ENCODE results near the gene DYSF. TPM values are rescaled to one million over a fixed set of nuclear protein-coding genes. Genes with fewer than 3 reads are reported as not detected.

The DYSF gene
- total RNA-seq, 1 donor from 2014 or later, result 37.7 TPM

DNA sequence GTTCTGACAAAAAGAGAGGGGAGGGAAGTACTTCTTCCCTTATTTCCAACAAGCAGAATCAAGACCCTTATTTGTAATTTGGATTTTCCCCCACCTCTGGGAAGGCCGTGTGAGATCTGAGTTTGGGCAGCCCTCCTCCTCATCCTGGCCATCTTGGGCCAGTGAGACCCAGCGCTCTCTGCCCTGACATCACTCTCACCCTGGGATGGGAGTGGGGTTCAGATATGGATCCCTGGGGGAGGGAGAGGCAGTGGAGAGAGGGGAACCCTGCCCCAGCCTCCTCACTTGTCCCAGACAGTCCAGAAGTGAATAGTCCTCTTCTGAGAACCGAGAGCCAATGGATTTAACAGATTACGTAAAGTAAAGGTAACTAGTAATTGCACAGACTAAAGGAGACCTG, 64.5 kb downstream of the DYSF start:
- DNase-seq (no peak), ATAC-seq (no peak)
- Histone ChIP-seq H3K4me1 (no peaks in the 10 kb centered on the region), H3K4me3 (no peak overlapping the region), H3K36me3 (no peaks in the 10 kb centered on the region), H3K27me3 (no peaks in the 10 kb centered on the region), H3K27ac (no peak overlapping the region), H3K9me3 (no peaks in the 10 kb centered on the region)
- TF ChIP-seq, protein P1, sequence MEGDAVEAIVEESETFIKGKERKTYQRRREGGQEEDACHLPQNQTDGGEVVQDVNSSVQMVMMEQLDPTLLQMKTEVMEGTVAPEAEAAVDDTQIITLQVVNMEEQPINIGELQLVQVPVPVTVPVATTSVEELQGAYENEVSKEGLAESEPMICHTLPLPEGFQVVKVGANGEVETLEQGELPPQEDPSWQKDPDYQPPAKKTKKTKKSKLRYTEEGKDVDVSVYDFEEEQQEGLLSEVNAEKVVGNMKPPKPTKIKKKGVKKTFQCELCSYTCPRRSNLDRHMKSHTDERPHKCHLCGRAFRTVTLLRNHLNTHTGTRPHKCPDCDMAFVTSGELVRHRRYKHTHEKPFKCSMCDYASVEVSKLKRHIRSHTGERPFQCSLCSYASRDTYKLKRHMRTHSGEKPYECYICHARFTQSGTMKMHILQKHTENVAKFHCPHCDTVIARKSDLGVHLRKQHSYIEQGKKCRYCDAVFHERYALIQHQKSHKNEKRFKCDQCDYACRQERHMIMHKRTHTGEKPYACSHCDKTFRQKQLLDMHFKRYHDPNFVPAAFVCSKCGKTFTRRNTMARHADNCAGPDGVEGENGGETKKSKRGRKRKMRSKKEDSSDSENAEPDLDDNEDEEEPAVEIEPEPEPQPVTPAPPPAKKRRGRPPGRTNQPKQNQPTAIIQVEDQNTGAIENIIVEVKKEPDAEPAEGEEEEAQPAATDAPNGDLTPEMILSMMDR (IDR thresholded peaks at IDR 0.05), result no peak
- intact Hi-C loops (cut with DNase I), result no loop called here

DNA sequence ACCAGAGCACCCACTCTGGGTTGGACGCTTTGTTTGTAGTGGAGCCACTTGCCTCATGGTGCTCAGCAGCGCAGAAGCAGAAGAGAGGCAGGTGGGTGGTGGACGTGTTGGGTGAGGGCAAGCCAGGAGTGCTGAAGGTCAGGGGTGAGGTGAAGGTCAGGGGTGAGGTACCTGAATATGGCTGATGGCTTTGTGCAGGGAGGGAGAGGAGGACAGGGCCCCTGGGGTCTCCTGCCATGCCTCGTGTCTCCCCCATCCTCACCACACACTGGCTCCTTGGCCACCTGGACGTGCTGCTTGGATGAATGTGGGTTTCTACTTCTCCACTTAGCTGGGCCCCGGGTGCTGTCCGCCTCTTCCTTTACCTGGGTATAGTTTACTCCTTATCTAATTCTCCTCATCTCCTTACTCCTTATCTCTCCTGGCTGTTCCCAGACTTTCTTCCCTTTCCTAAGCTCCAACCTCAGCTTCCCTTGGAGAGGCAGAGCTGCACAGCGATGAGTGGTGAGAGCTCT, 68.1 kb downstream of the DYSF start:
- Histone ChIP-seq H3K36me3 (no peaks in the 10 kb centered on the region), H3K27me3 (no peaks in the 10 kb centered on the region), H3K9me3 (no peaks in the 10 kb centered on the region), H3K4me3 (no peak overlapping the region), H3K4me1 (no peaks in the 10 kb centered on the region), H3K27ac (no peak overlapping the region)
- TF ChIP-seq, protein P1 (IDR thresholded peaks at IDR 0.05), result no peak
- no peak for DNase-seq
- intact Hi-C loops (cut with DNase I), result no loop called here
- ATAC-seq, result no peak

- Histone ChIP-seq H3K9me3 (no peaks in the 10 kb centered on the region), H3K27ac (no peak overlapping the region), H3K4me1 (no peaks in the 10 kb centered on the region), H3K4me3 (no peak overlapping the region), H3K36me3 (no peaks in the 10 kb centered on the region), H3K27me3 (no peaks in the 10 kb centered on the region)
- no peak for DNase-seq
- ATAC-seq, result no peak
- TF ChIP-seq, protein P1 (IDR thresholded peaks at IDR 0.05), result no peak
- intact Hi-C loops (cut with DNase I), result no loop called here
Measured at GRCh38 chr2:71524476-71524875, 71.1 kb downstream of the DYSF start.

- Histone ChIP-seq H3K4me1 (no peaks in the 10 kb centered on the region), H3K27ac (no peak overlapping the region), H3K36me3 (no peaks in the 10 kb centered on the region), H3K4me3 (no peak overlapping the region), H3K9me3 (no peaks in the 10 kb centered on the region), H3K27me3 (no peaks in the 10 kb centered on the region)
- ATAC-seq (no peak), DNase-seq (no peak)
- TF ChIP-seq, protein P1 (IDR thresholded peaks at IDR 0.05), result no peak
- intact Hi-C loops (cut with DNase I), result no loop called here
Measured at GRCh38 chr2:71526141-71526540, 72.8 kb downstream of the DYSF start.

DNA sequence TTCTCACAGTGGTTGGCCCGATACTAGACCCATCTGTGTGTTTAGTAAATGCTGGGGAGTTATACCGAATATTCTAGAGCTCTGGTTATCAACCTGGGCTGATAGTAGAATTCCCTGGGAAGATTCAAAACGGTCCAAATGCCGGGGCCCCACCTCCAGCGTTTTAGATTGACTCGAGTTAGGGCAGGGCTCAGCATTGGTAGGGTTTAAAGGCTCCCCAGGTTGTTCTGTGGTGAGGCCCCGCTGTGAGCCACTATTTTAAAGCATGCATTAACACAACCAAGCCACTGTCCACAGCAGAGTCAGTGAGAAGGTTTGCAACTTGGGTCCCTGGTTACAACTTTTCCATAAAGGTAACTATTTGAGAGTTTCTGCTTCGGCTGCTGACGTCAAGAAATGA, 73.6 kb downstream of the DYSF start:
- intact Hi-C loops (cut with DNase I), result no loop called here
- H3K27ac ChIP-seq, result no peak overlapping the region
- no peaks in the 10 kb centered on the region for H3K27me3 ChIP-seq
- H3K36me3 ChIP-seq, result no peaks in the 10 kb centered on the region
- H3K4me1 ChIP-seq, result no peaks in the 10 kb centered on the region
- no peak for ATAC-seq
- H3K4me3 ChIP-seq, result no peak overlapping the region
- TF ChIP-seq, protein P1 (IDR thresholded peaks at IDR 0.05), result no peak
- no peaks in the 10 kb centered on the region for H3K9me3 ChIP-seq
- peak; percentile 13 for DNase-seq

- no peak overlapping the region for H3K4me3 ChIP-seq
- no peak for ATAC-seq
- no peaks in the 10 kb centered on the region for H3K27me3 ChIP-seq
- H3K4me1 ChIP-seq, result no peaks in the 10 kb centered on the region
- no peak overlapping the region for H3K27ac ChIP-seq
- no peaks in the 10 kb centered on the region for H3K36me3 ChIP-seq
- H3K9me3 ChIP-seq, result no peaks in the 10 kb centered on the region
- peak; percentile 26 for DNase-seq
- intact Hi-C loops (cut with DNase I), result no loop called here
- TF ChIP-seq, protein P1 (IDR thresholded peaks at IDR 0.05), result no peak
Measured at GRCh38 chr2:71528131-71528591, 74.8 kb downstream of the DYSF start.
